ENCODE data around the gene MRPL41.
"Not testable (repeated sequence)": the region's sequence is repeated elsewhere in the genome, so short reads cannot be mapped to it uniquely, and the experiment has no call there.

Gene MRPL41

DNA sequence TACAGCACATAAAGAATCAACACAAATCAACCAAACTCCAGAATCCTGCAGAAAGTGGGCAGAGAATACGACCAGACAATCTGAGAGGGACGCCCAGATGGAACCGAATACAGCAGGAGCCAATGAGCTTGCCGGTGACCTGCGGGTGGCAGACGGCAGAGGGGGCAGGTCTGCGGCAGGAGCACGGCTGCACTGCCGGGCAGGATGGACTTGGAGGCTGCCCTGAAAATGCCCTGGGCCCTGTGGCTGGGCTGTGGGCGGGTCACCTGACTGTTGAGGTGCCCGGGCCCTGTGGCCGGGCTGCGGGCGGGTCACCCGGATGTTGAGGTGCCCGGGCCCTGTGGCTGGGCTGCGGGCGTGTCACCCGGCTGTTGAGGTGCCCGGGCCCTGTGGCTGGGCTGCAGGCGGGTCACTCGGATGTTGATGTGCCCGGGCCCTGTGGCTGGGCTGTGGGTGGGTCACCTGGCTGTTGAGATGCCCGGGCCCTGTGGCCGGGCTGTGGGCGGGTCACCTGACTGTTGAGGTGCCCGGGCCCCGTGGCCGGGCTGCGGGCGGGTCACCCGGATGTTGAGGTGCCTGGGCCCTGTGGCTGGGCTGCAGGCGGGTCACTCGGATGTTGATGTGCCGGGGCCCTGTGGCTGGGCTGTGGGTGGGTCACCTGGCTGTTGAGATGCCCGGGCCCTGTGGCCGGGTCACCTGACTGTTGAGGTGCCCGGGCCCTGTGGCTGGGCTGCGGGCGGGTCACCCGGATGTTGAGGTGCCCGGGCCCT, 37.7 kb upstream of the MRPL41 start:
- Histone ChIP-seq H3K4me1 (ENCODE audit: low read depth, poor library complexity, severe bottlenecking) (peaks cover 46% of the 10 kb centered on the region), H3K4me2 (peak overlapping the region; percentile 97), H3K27ac (peak overlapping the region; percentile 91), H3K9ac (peak overlapping the region; percentile 62)
- H2AFZ ChIP-seq (ENCODE audit: low read depth); H3K4me3 ChIP-seq (IDR thresholded peaks at IDR 0.05; ENCODE audit: insufficient read depth, low read depth, low read length); H3K27me3 ChIP-seq (ENCODE audit: insufficient read depth, low read depth); H3K79me2 ChIP-seq (ENCODE audit: insufficient read depth, low read depth); H4K20me1 ChIP-seq (ENCODE audit: insufficient read depth); H3K36me3 ChIP-seq (ENCODE audit: insufficient read depth): not testable (repeated sequence)
- TF ChIP-seq, protein P1, sequence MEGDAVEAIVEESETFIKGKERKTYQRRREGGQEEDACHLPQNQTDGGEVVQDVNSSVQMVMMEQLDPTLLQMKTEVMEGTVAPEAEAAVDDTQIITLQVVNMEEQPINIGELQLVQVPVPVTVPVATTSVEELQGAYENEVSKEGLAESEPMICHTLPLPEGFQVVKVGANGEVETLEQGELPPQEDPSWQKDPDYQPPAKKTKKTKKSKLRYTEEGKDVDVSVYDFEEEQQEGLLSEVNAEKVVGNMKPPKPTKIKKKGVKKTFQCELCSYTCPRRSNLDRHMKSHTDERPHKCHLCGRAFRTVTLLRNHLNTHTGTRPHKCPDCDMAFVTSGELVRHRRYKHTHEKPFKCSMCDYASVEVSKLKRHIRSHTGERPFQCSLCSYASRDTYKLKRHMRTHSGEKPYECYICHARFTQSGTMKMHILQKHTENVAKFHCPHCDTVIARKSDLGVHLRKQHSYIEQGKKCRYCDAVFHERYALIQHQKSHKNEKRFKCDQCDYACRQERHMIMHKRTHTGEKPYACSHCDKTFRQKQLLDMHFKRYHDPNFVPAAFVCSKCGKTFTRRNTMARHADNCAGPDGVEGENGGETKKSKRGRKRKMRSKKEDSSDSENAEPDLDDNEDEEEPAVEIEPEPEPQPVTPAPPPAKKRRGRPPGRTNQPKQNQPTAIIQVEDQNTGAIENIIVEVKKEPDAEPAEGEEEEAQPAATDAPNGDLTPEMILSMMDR (conservative IDR thresholded peaks at IDR 0.05; ENCODE audit: low read depth, low read length): 0 out of 2 replicates have a peak, but pooled peaks have one; percentile 20

- Histone ChIP-seq H4K20me1 (ENCODE audit: insufficient read depth) (no peaks in the 10 kb centered on the region), H3K79me2 (ENCODE audit: insufficient read depth, low read depth) (no peaks in the 10 kb centered on the region), H3K27me3 (ENCODE audit: insufficient read depth, low read depth) (no peaks in the 10 kb centered on the region), H3K9ac (peak overlapping the region; percentile 62; the same call in 1 of the 2 replicates), H3K27ac (peak overlapping the region; percentile 91), H3K4me1 (ENCODE audit: low read depth, poor library complexity, severe bottlenecking) (peaks cover 46% of the 10 kb centered on the region), H3K36me3 (ENCODE audit: insufficient read depth) (no peaks in the 10 kb centered on the region), H3K4me3 (IDR thresholded peaks at IDR 0.05; ENCODE audit: insufficient read depth, low read depth, low read length) (no peak overlapping the region), H3K4me2 (peak overlapping the region; percentile 59; the same call in 1 of the 2 replicates), H2AFZ (ENCODE audit: low read depth) (no peak overlapping the region)
- TF ChIP-seq, protein P1 (conservative IDR thresholded peaks at IDR 0.05; ENCODE audit: low read depth, low read length): no peak
Observed at GRCh38 chr9:137514691-137515337, 36.9 kb upstream of the MRPL41 start.

GRCh38 chr9:137515338-137515724, 36.3 kb upstream of the MRPL41 start:
- Histone ChIP-seq H3K36me3 (ENCODE audit: insufficient read depth) (no peaks in the 10 kb centered on the region), H3K4me3 (IDR thresholded peaks at IDR 0.05; ENCODE audit: insufficient read depth, low read depth, low read length) (no peak overlapping the region), H3K79me2 (ENCODE audit: insufficient read depth, low read depth) (no peaks in the 10 kb centered on the region), H4K20me1 (ENCODE audit: insufficient read depth) (no peaks in the 10 kb centered on the region), H3K27me3 (ENCODE audit: insufficient read depth, low read depth) (no peaks in the 10 kb centered on the region), H3K4me1 (ENCODE audit: low read depth, poor library complexity, severe bottlenecking) (peaks cover 46% of the 10 kb centered on the region), H2AFZ (ENCODE audit: low read depth) (no peak overlapping the region), H3K9ac (peak overlapping the region; percentile 62; the same call in 1 of the 2 replicates), H3K27ac (peak overlapping the region; percentile 91), H3K4me2 (peak overlapping the region; percentile 59; the same call in 1 of the 2 replicates)
- TF ChIP-seq, protein P1 (conservative IDR thresholded peaks at IDR 0.05; ENCODE audit: low read depth, low read length): no peak

GRCh38 chr9:137516144-137516917, 35.3 kb upstream of the MRPL41 start:
- TF ChIP-seq, protein P1 (conservative IDR thresholded peaks at IDR 0.05; ENCODE audit: low read depth, low read length): no peak
- no peaks in the 10 kb centered on the region for H4K20me1 ChIP-seq (ENCODE audit: insufficient read depth)
- peaks cover 46% of the 10 kb centered on the region for H3K4me1 ChIP-seq (ENCODE audit: low read depth, poor library complexity, severe bottlenecking)
- H3K36me3 ChIP-seq (ENCODE audit: insufficient read depth): no peaks in the 10 kb centered on the region
- H2AFZ ChIP-seq (ENCODE audit: low read depth): no peak overlapping the region
- H3K27me3 ChIP-seq (ENCODE audit: insufficient read depth, low read depth): no peaks in the 10 kb centered on the region
- H3K4me3 ChIP-seq (IDR thresholded peaks at IDR 0.05; ENCODE audit: insufficient read depth, low read depth, low read length): no peak overlapping the region
- H3K79me2 ChIP-seq (ENCODE audit: insufficient read depth, low read depth): no peaks in the 10 kb centered on the region
- H3K4me2 ChIP-seq: peak overlapping the region; percentile 21; the same call in 1 of the 2 replicates
- no peak overlapping the region for H3K9ac ChIP-seq
- no peak overlapping the region for H3K27ac ChIP-seq

DNA sequence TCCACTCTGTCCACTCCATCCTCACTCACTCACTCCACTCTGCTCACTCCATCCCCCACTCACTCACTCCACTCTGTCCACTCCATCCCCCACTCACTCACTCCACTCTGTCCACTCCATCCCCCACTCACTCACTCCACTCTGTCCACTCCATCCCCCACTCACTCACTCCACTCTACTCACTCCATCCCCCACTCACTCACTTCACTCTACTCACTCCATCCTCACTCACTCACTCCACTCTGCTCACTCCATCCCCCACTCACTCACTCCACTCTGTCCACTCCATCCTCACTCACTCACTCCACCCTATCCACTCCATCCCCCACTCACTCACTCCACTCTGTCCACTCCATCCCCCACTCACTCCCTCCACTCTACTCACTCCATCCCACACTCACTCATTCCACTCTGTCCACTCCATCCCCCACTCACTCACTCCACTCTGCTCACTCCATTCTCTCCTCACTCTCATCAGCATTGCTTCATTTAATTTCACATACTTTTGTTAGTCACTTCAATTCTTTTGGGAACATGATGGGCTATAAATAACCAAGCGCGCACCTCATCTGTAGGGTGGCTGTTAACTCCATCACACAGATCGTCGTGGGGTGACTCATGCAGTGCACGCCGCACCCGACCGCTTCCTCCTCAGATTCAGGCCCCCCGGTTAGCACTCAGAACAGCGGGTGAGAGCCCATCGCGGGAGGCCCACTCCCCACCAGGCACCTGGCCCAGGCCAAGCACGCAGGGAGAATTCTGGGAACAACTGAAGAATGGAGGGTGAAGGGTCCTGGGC, 32.8 kb upstream of the MRPL41 start:
- H3K27me3 ChIP-seq (ENCODE audit: insufficient read depth, low read depth); H3K4me2 ChIP-seq; H3K27ac ChIP-seq; H3K9ac ChIP-seq; H4K20me1 ChIP-seq (ENCODE audit: insufficient read depth); H3K79me2 ChIP-seq (ENCODE audit: insufficient read depth, low read depth); H3K36me3 ChIP-seq (ENCODE audit: insufficient read depth); H3K4me3 ChIP-seq (IDR thresholded peaks at IDR 0.05; ENCODE audit: insufficient read depth, low read depth, low read length); H2AFZ ChIP-seq (ENCODE audit: low read depth): not testable (repeated sequence)
- H3K4me1 ChIP-seq (ENCODE audit: low read depth, poor library complexity, severe bottlenecking): peaks cover 22% of the 10 kb centered on the region

All from KMS-11 (cell line).